IMR-90 (cell line): Measurements from ENCODE around the gene NEMF. TPM values are rescaled to one million over a fixed set of nuclear protein-coding genes. Genes with fewer than 3 reads are reported as not detected.

ENCODE experiments used
- ATAC-seq: fragments of 200-7000 bp; cut with Tn5 transposase; 2 replicates; pipeline ENCODE4 v1.9.1; 2020; ENCODE audit warnings: low read depth, mild to moderate bottlenecking, moderate library complexity
- BruUV-seq: library from RNA; stranded (reverse); fragments of 400-500 nt; replicated peaks from 2 replicates; lab custom pipeline; 2021; lab: Mats Ljungman, UMichigan
- CTCF ChIA-PET: fragments of 300-600 bp; formaldehyde crosslinking; extraction: SDS; loops from one replicate; lab custom pipeline; 2021; ENCODE audit warnings: antibody characterized with exemption; lab: Yijun Ruan, JAX
- POLR2A ChIA-PET: fragments of 300-600 bp; sonication (Branson Sonifier 250); formaldehyde crosslinking; loops from one replicate; lab custom pipeline; 2022; ENCODE audit warnings: antibody characterized with exemption; ENCODE audit not compliant: unreplicated experiment; lab: Charles Lee
- DNase-seq: peaks from one replicate; pipeline ENCODE4 v3.0.0; 2013
- H2AFZ ChIP-seq: replicated peaks from 2 replicates; pipeline ENCODE3; 2013; ENCODE audit warnings: low read length, mild to moderate bottlenecking; ENCODE audit not compliant: poor library complexity
- H2AK5ac ChIP-seq: 2 replicates; pipeline ENCODE4 v1.6.1; 2013; ENCODE audit warnings: low read depth, low read length, inconsistent platforms
- H2AK9ac ChIP-seq: replicated peaks from 2 replicates; pipeline ENCODE3; 2013; ENCODE audit warnings: mild to moderate bottlenecking, low read depth, low read length, moderate library complexity; ENCODE audit not compliant: poor library complexity
- H2BK120ac ChIP-seq: 2 replicates; pipeline ENCODE4 v1.6.1; 2013; ENCODE audit warnings: low read depth, low read length, inconsistent platforms
- H2BK15ac ChIP-seq: 3 replicates; pipeline ENCODE4 v1.6.1; 2013; ENCODE audit warnings: low read depth, low read length, inconsistent platforms
- H2BK20ac ChIP-seq: 2 replicates; pipeline ENCODE4 v1.6.1; 2013; ENCODE audit warnings: low read depth, mild to moderate bottlenecking, inconsistent platforms, low read length, moderate library complexity
- H2BK5ac ChIP-seq: 2 replicates; pipeline ENCODE4 v1.6.1; 2013; ENCODE audit warnings: mild to moderate bottlenecking, low read depth, low read length, inconsistent platforms; ENCODE audit not compliant: poor library complexity, severe bottlenecking
- H3K14ac ChIP-seq: replicated peaks from 2 replicates; pipeline ENCODE4 v1.6.1; 2013; ENCODE audit warnings: low read depth, low read length, inconsistent platforms
- H3K18ac ChIP-seq: 2 replicates; pipeline ENCODE4 v1.6.1; 2013; ENCODE audit warnings: low read depth, low read length, control low read depth
- H3K23ac ChIP-seq: 2 replicates; pipeline ENCODE4 v1.6.1; 2013; ENCODE audit warnings: low read depth, low read length, inconsistent platforms
- H3K27ac ChIP-seq: 2 replicates; pipeline ENCODE4 v1.5.1; 2013; ENCODE audit warnings: mild to moderate bottlenecking, control low read depth, low read length; ENCODE audit not compliant: insufficient read depth
- H3K27me3 ChIP-seq: 2 replicates; pipeline ENCODE4 v1.6.1; 2013; ENCODE audit warnings: low read length; ENCODE audit not compliant: control insufficient read depth, insufficient read depth
- H3K36me3 ChIP-seq: 2 replicates; pipeline ENCODE4 v1.6.1; 2013; ENCODE audit warnings: low read length, mixed read lengths; ENCODE audit not compliant: control insufficient read depth, insufficient read depth
- H3K4ac ChIP-seq: 2 replicates; pipeline ENCODE4 v1.6.1; 2013; ENCODE audit warnings: low read depth, low read length, inconsistent platforms
- H3K4me1 ChIP-seq: 2 replicates; pipeline ENCODE4 v1.6.1; 2013; ENCODE audit warnings: low read length, mixed read lengths; ENCODE audit not compliant: control insufficient read depth, insufficient read depth
- H3K4me2 ChIP-seq: 2 replicates; pipeline ENCODE4 v1.6.1; 2013; ENCODE audit warnings: low read depth, mild to moderate bottlenecking, control low read depth, low read length, moderate library complexity
- H3K4me3 ChIP-seq: 2 replicates; pipeline ENCODE4 v1.5.1; 2013; ENCODE audit warnings: low read depth, mild to moderate bottlenecking, control low read depth, low read length, moderate library complexity; ENCODE audit not compliant: insufficient read depth
- H3K56ac ChIP-seq: 2 replicates; pipeline ENCODE4 v1.6.1; 2013; ENCODE audit warnings: low read length, inconsistent platforms; ENCODE audit not compliant: insufficient read depth; ENCODE audit errors: extremely low read depth
- H3K79me1 ChIP-seq, 2 experiments: 2 replicates each; pipeline ENCODE4 v1.6.1; 2013; ENCODE audit warnings: low read length in 2 of 2, inconsistent platforms in 1 of 2, low read depth in 1 of 2
- H3K9ac ChIP-seq: 2 replicates; pipeline ENCODE4 v1.6.1; 2013; ENCODE audit warnings: low read depth, low read length, control low read depth
- H3K9me1 ChIP-seq: 2 replicates; pipeline ENCODE4 v1.6.1; 2013; ENCODE audit warnings: low read length, inconsistent platforms; ENCODE audit not compliant: insufficient read depth
- H3K9me3 ChIP-seq: 2 replicates; pipeline ENCODE4 v1.6.1; 2013; ENCODE audit warnings: low read length; ENCODE audit not compliant: control insufficient read depth, insufficient read depth
- H4K20me1 ChIP-seq: 2 replicates; pipeline ENCODE4 v1.6.1; 2013; ENCODE audit warnings: low read length, inconsistent platforms; ENCODE audit not compliant: insufficient read depth
- H4K5ac ChIP-seq: 2 replicates; pipeline ENCODE4 v1.6.1; 2013; ENCODE audit warnings: mild to moderate bottlenecking, low read depth, low read length, control low read depth
- H4K8ac ChIP-seq, 2 experiments: 2 replicates each; pipeline ENCODE4 v1.6.1; 2013; ENCODE audit warnings: low read depth in 2 of 2, low read length in 2 of 2, control low read depth in 1 of 2, inconsistent platforms in 1 of 2
- H4K91ac ChIP-seq: 2 replicates; pipeline ENCODE4 v1.6.1; 2013; ENCODE audit warnings: low read depth, low read length, inconsistent platforms; ENCODE audit not compliant: insufficient read depth
- SMC3 ChIP-seq: fragments of 150-350 bp; IDR thresholded peaks from 2 replicates; pipeline ENCODE4 v1.6.1; 2016; ENCODE audit warnings: low read depth, mild to moderate bottlenecking, antibody characterized with exemption, low read length, moderate library complexity
- WGBS, 2 experiments: methylation state at CpG; one replicate each; pipeline versions ENCODE4 v1.1.5 to v1.1.7; 2013; ENCODE audit warnings: missing lambda C conversion rate in 2 of 2; ENCODE audit not compliant: insufficient read length in 1 of 2; ENCODE audit errors: extremely low coverage in 2 of 2; 5-methylcytosine and 5-hydroxymethylcytosine counted together
- dilution Hi-C: fragments of 300-500 bp; cut with HindIII; formaldehyde crosslinking; loops from one replicate; pipeline ENCODE4 v1.14.3; 2018; ENCODE audit warnings: low sequenced_read_pairs; ENCODE audit not compliant: unreplicated experiment
- in situ Hi-C: fragments of 300-500 bp; cut with MboI; formaldehyde crosslinking; loops from 3 replicates; pipeline ENCODE4 v1.14.3; 2019; ENCODE audit warnings: low sequenced_read_pairs, inconsistent platforms, mixed read lengths
- intact Hi-C: fragments of 100-400 bp; cut with micrococcal nuclease; formaldehyde crosslinking; loops from 2 replicates; pipeline ENCODE4 v1.10.0; 2022
- polyA plus RNA-seq, 3 experiments: library from polyadenylated mRNA; depleted of rRNA; stranded (reverse); fragments of >200 nt; gene quantifications; 2 replicates each; pipeline ENCODE4 v1.2.3, GENCODE V29; 2012; ENCODE audit warnings: low replicate concordance in 1 of 3
- total RNA-seq: library from RNA; depleted of rRNA; stranded (reverse); fragments of >200 nt; gene quantifications from 2 replicates; pipeline ENCODE4 v1.2.3, GENCODE V29; 2012

NEMF gene
- total and polyA plus RNA-seq, 2 of the 4 experiments (the other 2 are of a cell fraction) = 19.5 to 30.5 TPM

- intact Hi-C loops (no loop called here), dilution Hi-C loops (no loop called here), in situ Hi-C loops (no loop called here)
- ChIA-PET POLR2A (no interaction called here), CTCF (no interaction called here)
- H3K9me3 ChIP-seq = no peaks in the 10 kb centered on the region
- no peak overlapping the region for H2AK9ac ChIP-seq
- H3K27ac ChIP-seq = no peak overlapping the region
- no peak for ATAC-seq
- no peak overlapping the region for H4K8ac ChIP-seq
- peaks cover 7 to 16% of the 10 kb centered on the region in 2 experiments; a peak in 3 of 4 replicates for H3K79me1 ChIP-seq
- no peak overlapping the region for H2BK120ac ChIP-seq
- peaks cover 3% of the 10 kb centered on the region; the same call in 1 of the 2 replicates for H4K20me1 ChIP-seq
- H3K56ac ChIP-seq = no peak overlapping the region
- no peak overlapping the region for H3K4ac ChIP-seq
- 0 out of 2 replicates have a peak, but pooled peaks cover 5% of the 10 kb centered on the region for H3K9me1 ChIP-seq
- H3K9ac ChIP-seq = no peak overlapping the region
- WGBS, 2 experiments = no CpG with 5 or more reads among the region's 2 CpGs
- no peak overlapping the region for H4K5ac ChIP-seq
- no peak overlapping the region for H3K14ac ChIP-seq
- no peak overlapping the region for H3K4me3 ChIP-seq
- TF ChIP-seq SMC3 = no peak
- no peak overlapping the region for H2AK5ac ChIP-seq
- H3K18ac ChIP-seq = no peak overlapping the region
- no peaks in the 10 kb centered on the region for H3K27me3 ChIP-seq
- H3K4me2 ChIP-seq = no peak overlapping the region
- H3K23ac ChIP-seq = no peak overlapping the region
- H2AFZ ChIP-seq = no peak overlapping the region
- no peak for DNase-seq
- H3K4me1 ChIP-seq = peaks cover 2% of the 10 kb centered on the region; the same call in 1 of the 2 replicates
- no peak overlapping the region for H2BK20ac ChIP-seq
- H4K91ac ChIP-seq = no peak overlapping the region
- BruUV-seq = no TSS peak
- no peaks in the 10 kb centered on the region for H3K36me3 ChIP-seq
- no peak overlapping the region for H2BK5ac ChIP-seq
- no peak overlapping the region for H2BK15ac ChIP-seq
These were observed 35.7 kb upstream of the NEMF start for GRCh38 chr14:49888293-49888692.
